Endothelial cell of umbilical vein (primary cell): ENCODE measurements around the gene RLN1. TPM values are rescaled to one million over a fixed set of nuclear protein-coding genes. Genes with fewer than 3 reads are reported as not detected.

Experiments
- BruUV-seq: library from RNA; stranded (reverse); fragments of 400-500 nt; replicated peaks from 2 replicates; lab custom pipeline; 2021; lab: Mats Ljungman, UMichigan
- CTCF ChIA-PET: fragments of 300-600, 350-600 bp; sonication (Branson Sonifier 250); formaldehyde crosslinking; loops from one replicate; lab custom pipeline; 2021; ENCODE audit warnings: antibody characterized with exemption, inconsistent platforms; lab: Charles Lee
- POLR2A ChIA-PET: fragments of 300-600, 350-600 bp; sonication (Branson Sonifier 250); formaldehyde crosslinking; loops from one replicate; lab custom pipeline; 2021; ENCODE audit warnings: antibody characterized with exemption, inconsistent platforms; lab: Charles Lee
- DNase-seq: peaks from one replicate; pipeline ENCODE4 v3.0.0-alpha.2; 2011; ENCODE audit warnings: low read depth, low spot score
- FAIRE-seq: peaks from 2 replicates; lab custom pipeline; 2011; peaks lifted over from hg19 to GRCh38; lab: Jason Lieb, UNC
- H2AFZ ChIP-seq: 2 replicates; pipeline ENCODE4 v1.6.0; 2012; ENCODE audit warnings: low read depth, low read length, control low read depth, inconsistent platforms
- H3K27ac ChIP-seq: 2 replicates; pipeline ENCODE4 v1.5.1; 2011; ENCODE audit warnings: low read depth, mild to moderate bottlenecking, control low read depth, low read length, moderate library complexity; ENCODE audit not compliant: insufficient read depth
- H3K27me3 ChIP-seq, 2 experiments: 2 replicates each; pipeline versions ENCODE4 v1.6.0 to v1.6.1; 2011; ENCODE audit warnings: low read length in 2 of 2, mixed read lengths in 1 of 2; ENCODE audit not compliant: control insufficient read depth in 2 of 2, insufficient read depth in 2 of 2
- H3K36me3 ChIP-seq, 2 experiments: 2 replicates in 1 of 2; 3 replicates in 1 of 2; pipeline ENCODE4 v1.5.1; 2011; ENCODE audit warnings: low read length in 2 of 2, mild to moderate bottlenecking in 1 of 2, moderate library complexity in 1 of 2; ENCODE audit not compliant: control insufficient read depth in 2 of 2, insufficient read depth in 2 of 2; ENCODE audit errors: extremely low read depth in 1 of 2
- H3K4me1 ChIP-seq: 3 replicates; pipeline ENCODE4 v1.5.1; 2011; ENCODE audit warnings: mild to moderate bottlenecking, low read length; ENCODE audit not compliant: control insufficient read depth, insufficient read depth; ENCODE audit errors: extremely low read depth
- H3K4me2 ChIP-seq: 2 replicates; pipeline ENCODE4 v1.6.1; 2011; ENCODE audit warnings: low read length, control low read depth, mixed read lengths; ENCODE audit not compliant: insufficient read depth
- H3K4me3 ChIP-seq, 3 experiments: fragments of 200-600 bp in 1 of 3; sonication (generic), shearing (Covaris generic) in 1 of 3; replicated peaks in 1 of 3; 2 replicates each; pipeline ENCODE4 v1.5.1; 2011 to 2016; ENCODE audit warnings: control low read depth in 3 of 3, low read length in 3 of 3, mild to moderate bottlenecking in 2 of 3, inconsistent platforms in 1 of 3, low read depth in 1 of 3, moderate library complexity in 1 of 3; ENCODE audit not compliant: insufficient read depth in 1 of 3
- H3K79me2 ChIP-seq: 2 replicates; pipeline ENCODE4 v1.6.0; 2012; ENCODE audit warnings: low read length, inconsistent platforms; ENCODE audit not compliant: control insufficient read depth, insufficient read depth
- H3K9ac ChIP-seq: replicated peaks from 2 replicates; pipeline ENCODE3; 2011; ENCODE audit warnings: low read length, control low read depth; ENCODE audit not compliant: insufficient read depth; ENCODE audit errors: extremely low read depth
- H3K9me1 ChIP-seq: replicated peaks from 3 replicates; pipeline ENCODE4 v1.6.0; 2011; ENCODE audit warnings: mild to moderate bottlenecking, low read length; ENCODE audit not compliant: control insufficient read depth, insufficient read depth; ENCODE audit errors: extremely low read depth
- H3K9me3 ChIP-seq: replicated peaks from 2 replicates; pipeline ENCODE4 v1.5.1; 2012; ENCODE audit warnings: low read length, inconsistent platforms; ENCODE audit not compliant: control insufficient read depth, insufficient read depth
- H4K20me1 ChIP-seq: replicated peaks from 2 replicates; pipeline ENCODE3; 2011; ENCODE audit warnings: mild to moderate bottlenecking, low read length; ENCODE audit not compliant: control insufficient read depth, insufficient read depth; ENCODE audit errors: extremely low read depth
- CTCF ChIP-seq, 2 donors: IDR thresholded peaks; 1 replicate in 1 of 2; 2 replicates in 1 of 2; pipeline ENCODE4 v1.5.1; 2011; ENCODE audit warnings: low read length in 2 of 2, mild to moderate bottlenecking in 2 of 2, moderate library complexity in 2 of 2, control low read depth in 1 of 2, inconsistent platforms in 1 of 2, low read depth in 1 of 2; ENCODE audit not compliant: insufficient read depth in 1 of 2; ENCODE audit errors: extremely low read depth in 1 of 2
- FOS ChIP-seq: IDR thresholded peaks from 2 replicates; pipeline ENCODE4 v1.6.1; 2011; ENCODE audit warnings: mild to moderate bottlenecking, low read length, moderate library complexity, borderline replicate concordance; ENCODE audit not compliant: insufficient read depth
- GATA2 ChIP-seq: IDR thresholded peaks from 2 replicates; pipeline ENCODE4 v1.7.0; 2011; ENCODE audit warnings: low read depth, mild to moderate bottlenecking, moderate library complexity, mixed read lengths, low read length; ENCODE audit not compliant: insufficient read length, insufficient read depth
- JUN ChIP-seq: IDR thresholded peaks from 2 replicates; pipeline ENCODE4 v1.6.1; 2011; ENCODE audit warnings: borderline replicate concordance, low read depth; ENCODE audit not compliant: insufficient read length, insufficient read depth
- MAX ChIP-seq: IDR thresholded peaks from 2 replicates; pipeline ENCODE4 v1.6.1; 2011; ENCODE audit not compliant: insufficient read depth, insufficient read length
- MYC ChIP-seq: IDR thresholded peaks from one replicate; pipeline ENCODE4 v1.6.1; 2011; ENCODE audit warnings: mild to moderate bottlenecking, low read depth, low read length
- POLR2A ChIP-seq: IDR thresholded peaks from 2 replicates; pipeline ENCODE4 v1.6.1; 2012; ENCODE audit warnings: low read depth, mild to moderate bottlenecking, control low read depth, low read length
- POLR2AphosphoS5 ChIP-seq: IDR thresholded peaks from 2 replicates; pipeline ENCODE4 v1.6.1; 2012; ENCODE audit warnings: low read depth, mild to moderate bottlenecking, control low read depth, low read length, moderate library complexity; ENCODE audit not compliant: insufficient read depth
- dilution Hi-C: fragments of 300-500 bp; cut with MboI; formaldehyde crosslinking; loops from one replicate; pipeline ENCODE4 v1.15.0; 2019; ENCODE audit warnings: low sequenced_read_pairs; ENCODE audit not compliant: extremely low pct_ligation_motif_present
- intact Hi-C: fragments of 100-400 bp; cut with micrococcal nuclease; formaldehyde crosslinking; loops from one replicate; pipeline ENCODE4 v1.10.0; 2022
- polyA plus RNA-seq, 4 experiments: library from polyadenylated mRNA; depleted of rRNA in 3 of 4; stranded (reverse) in 3 of 4; unstranded in 1 of 4; fragments of >200 nt; gene quantifications; 2 replicates each; pipeline versions ENCODE4 v1.2.1 to v1.2.3, GENCODE V29; 2011 to 2012; ENCODE audit warnings: missing spikeins in 1 of 4
- total RNA-seq: library from RNA; stranded (reverse); gene quantifications from 2 replicates; pipeline ENCODE4 v1.2.3, GENCODE V29; 2021

RLN1 gene
- total and polyA plus RNA-seq, 2 donors (not counting 3 experiments of a cell fraction or from before 2014, with no cell fraction given): not detected

DNA sequence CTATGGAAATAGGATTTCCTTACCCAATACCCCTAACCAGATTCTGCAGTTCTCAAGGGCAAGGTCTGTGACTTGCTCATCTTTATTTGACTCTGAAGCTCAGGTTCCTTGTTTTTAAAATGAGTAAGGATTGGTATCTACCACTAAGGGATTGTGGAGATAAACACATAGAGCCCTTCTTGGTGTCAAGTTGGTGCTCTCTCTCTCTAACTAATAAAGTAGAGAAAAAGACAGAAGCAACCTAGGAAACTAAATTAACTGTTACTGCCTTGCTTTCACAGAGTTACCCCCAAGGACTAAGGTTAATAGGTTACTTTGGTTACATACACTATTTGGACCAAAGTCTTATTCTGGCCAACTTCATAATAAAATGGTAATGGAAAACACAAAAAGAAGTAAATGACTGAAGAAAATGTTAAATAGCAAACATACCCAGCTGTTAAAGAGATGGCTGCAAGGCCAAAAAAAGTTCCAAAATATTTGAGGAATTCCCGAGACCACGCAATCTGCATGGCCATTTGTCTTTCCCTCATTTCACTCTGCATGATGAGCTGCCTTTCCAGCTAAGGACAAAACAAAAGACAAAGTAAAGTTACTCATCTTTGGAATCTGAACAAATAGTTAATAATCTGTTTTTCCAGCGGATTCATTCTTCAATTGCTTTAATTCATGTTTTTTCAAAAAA, 21.8 kb upstream of the RLN1 start:
- no peak for TF ChIP-seq JUN
- TF ChIP-seq CTCF (IDR thresholded peaks at IDR 0.05; ENCODE audit: extremely low read depth in 1 of 2, insufficient read depth in 1 of 2, low read depth in 1 of 2, low read length in 2 of 2): no peak
- TF ChIP-seq POLR2A: no peak
- no peak for TF ChIP-seq POLR2AphosphoS5
- no peak for TF ChIP-seq MAX
- no peak for TF ChIP-seq MYC
- TF ChIP-seq FOS: no peak
- no peak for TF ChIP-seq GATA2
- Histone ChIP-seq H3K79me2 (no peaks in the 10 kb centered on the region), H3K9ac (no peak overlapping the region), H3K4me2 (no peak overlapping the region), H3K4me3 (no peak overlapping the region), H3K9me3 (no peaks in the 10 kb centered on the region), H2AFZ (no peak overlapping the region), H3K4me1 (no peaks in the 10 kb centered on the region), H3K27ac (no peak overlapping the region), H3K27me3 (no peaks in the 10 kb centered on the region), H4K20me1 (peaks cover 2% of the 10 kb centered on the region), H3K36me3 (no peaks in the 10 kb centered on the region), H3K9me1 (no peaks in the 10 kb centered on the region)
- no TSS peak for BruUV-seq
- intact Hi-C loops (no loop called here), dilution Hi-C loops (no loop called here)
- CTCF ChIA-PET: interaction anchor here (1.8 kb wide), 1 partner anchor 9 kb away, joined by 4 read pairs; no protein-coding TSS in a partner anchor
- no peak for FAIRE-seq
- DNase-seq: no peak
- POLR2A ChIA-PET: no interaction called here
